Measurements from ENCODE around the gene MAPK1IP1L.

MAPK1IP1L gene

DNA sequence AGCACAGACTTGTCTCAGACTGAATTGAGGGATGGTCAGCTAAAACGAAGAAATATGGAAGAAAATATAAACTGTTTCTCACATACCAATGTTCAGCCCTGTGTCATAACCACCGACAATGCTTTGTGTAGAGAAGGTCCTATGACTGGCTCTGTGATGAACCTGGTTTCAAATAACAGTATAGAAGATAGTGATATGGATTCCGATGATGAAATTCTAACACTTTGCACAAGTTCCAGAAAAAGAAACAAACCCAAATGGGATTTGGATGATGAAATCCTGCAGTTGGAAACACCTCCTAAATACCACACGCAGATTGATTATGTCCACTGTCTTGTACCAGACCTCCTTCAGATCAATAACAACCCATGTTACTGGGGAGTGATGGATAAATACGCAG lies 7.9 kb upstream of the MAPK1IP1L start:
- Histone ChIP-seq H3K4me3 (replicated peaks; ENCODE audit: insufficient read depth, low read length) (no peak overlapping the region), H3K27ac (replicated peaks) (no peak overlapping the region), H3K27me3 (ENCODE audit: insufficient read depth, poor library complexity, severe bottlenecking) (no peaks in the 10 kb centered on the region)
- no peak for DNase-seq (ENCODE audit: low read depth in 1 of 2, low spot score in 1 of 2)
- TF ChIP-seq GABPA (IDR thresholded peaks at IDR 0.05; ENCODE audit: low read depth) (no peak), SPI1 (IDR thresholded peaks at IDR 0.05; ENCODE audit: borderline replicate concordance, low read depth) (no peak), POLR2AphosphoS5 (IDR thresholded peaks at IDR 0.05; ENCODE audit: low read depth) (no peak)
- TF ChIP-seq, protein P1, sequence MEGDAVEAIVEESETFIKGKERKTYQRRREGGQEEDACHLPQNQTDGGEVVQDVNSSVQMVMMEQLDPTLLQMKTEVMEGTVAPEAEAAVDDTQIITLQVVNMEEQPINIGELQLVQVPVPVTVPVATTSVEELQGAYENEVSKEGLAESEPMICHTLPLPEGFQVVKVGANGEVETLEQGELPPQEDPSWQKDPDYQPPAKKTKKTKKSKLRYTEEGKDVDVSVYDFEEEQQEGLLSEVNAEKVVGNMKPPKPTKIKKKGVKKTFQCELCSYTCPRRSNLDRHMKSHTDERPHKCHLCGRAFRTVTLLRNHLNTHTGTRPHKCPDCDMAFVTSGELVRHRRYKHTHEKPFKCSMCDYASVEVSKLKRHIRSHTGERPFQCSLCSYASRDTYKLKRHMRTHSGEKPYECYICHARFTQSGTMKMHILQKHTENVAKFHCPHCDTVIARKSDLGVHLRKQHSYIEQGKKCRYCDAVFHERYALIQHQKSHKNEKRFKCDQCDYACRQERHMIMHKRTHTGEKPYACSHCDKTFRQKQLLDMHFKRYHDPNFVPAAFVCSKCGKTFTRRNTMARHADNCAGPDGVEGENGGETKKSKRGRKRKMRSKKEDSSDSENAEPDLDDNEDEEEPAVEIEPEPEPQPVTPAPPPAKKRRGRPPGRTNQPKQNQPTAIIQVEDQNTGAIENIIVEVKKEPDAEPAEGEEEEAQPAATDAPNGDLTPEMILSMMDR (IDR thresholded peaks at IDR 0.05; ENCODE audit: insufficient read depth, low read length) = no peak
- TF ChIP-seq, protein P2, sequence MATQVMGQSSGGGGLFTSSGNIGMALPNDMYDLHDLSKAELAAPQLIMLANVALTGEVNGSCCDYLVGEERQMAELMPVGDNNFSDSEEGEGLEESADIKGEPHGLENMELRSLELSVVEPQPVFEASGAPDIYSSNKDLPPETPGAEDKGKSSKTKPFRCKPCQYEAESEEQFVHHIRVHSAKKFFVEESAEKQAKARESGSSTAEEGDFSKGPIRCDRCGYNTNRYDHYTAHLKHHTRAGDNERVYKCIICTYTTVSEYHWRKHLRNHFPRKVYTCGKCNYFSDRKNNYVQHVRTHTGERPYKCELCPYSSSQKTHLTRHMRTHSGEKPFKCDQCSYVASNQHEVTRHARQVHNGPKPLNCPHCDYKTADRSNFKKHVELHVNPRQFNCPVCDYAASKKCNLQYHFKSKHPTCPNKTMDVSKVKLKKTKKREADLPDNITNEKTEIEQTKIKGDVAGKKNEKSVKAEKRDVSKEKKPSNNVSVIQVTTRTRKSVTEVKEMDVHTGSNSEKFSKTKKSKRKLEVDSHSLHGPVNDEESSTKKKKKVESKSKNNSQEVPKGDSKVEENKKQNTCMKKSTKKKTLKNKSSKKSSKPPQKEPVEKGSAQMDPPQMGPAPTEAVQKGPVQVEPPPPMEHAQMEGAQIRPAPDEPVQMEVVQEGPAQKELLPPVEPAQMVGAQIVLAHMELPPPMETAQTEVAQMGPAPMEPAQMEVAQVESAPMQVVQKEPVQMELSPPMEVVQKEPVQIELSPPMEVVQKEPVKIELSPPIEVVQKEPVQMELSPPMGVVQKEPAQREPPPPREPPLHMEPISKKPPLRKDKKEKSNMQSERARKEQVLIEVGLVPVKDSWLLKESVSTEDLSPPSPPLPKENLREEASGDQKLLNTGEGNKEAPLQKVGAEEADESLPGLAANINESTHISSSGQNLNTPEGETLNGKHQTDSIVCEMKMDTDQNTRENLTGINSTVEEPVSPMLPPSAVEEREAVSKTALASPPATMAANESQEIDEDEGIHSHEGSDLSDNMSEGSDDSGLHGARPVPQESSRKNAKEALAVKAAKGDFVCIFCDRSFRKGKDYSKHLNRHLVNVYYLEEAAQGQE (IDR thresholded peaks at IDR 0.05; ENCODE audit: insufficient replicate concordance, low read depth) = no peak

DNA sequence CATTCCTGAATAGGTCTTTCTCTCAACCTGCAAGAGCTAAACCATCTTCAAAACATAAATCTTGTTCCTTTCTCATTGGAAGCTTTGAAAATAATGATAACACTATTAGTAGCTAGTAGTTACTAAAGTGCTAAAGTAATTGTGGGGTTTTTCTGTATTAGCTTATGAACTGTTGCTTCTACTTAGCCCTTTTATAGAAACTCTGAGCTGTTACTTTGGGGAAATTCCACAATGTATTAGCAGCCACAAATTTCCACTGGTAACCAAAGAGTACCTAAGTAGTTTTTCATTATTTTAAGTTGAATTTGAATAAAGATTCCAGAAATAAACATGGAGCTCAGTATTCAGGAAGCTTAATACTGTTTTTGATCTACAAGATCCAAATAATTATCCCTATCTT lies 6.4 kb upstream of the MAPK1IP1L start:
- TF ChIP-seq, protein P1 (IDR thresholded peaks at IDR 0.05; ENCODE audit: insufficient read depth, low read length) = no peak
- TF ChIP-seq, protein P2 (IDR thresholded peaks at IDR 0.05; ENCODE audit: insufficient replicate concordance, low read depth) = no peak
- no peak for TF ChIP-seq GABPA (IDR thresholded peaks at IDR 0.05; ENCODE audit: low read depth)
- TF ChIP-seq SPI1 (IDR thresholded peaks at IDR 0.05; ENCODE audit: borderline replicate concordance, low read depth) = no peak
- no peak for TF ChIP-seq POLR2AphosphoS5 (IDR thresholded peaks at IDR 0.05; ENCODE audit: low read depth)
- no peak overlapping the region for H3K27ac ChIP-seq (replicated peaks)
- DNase-seq (ENCODE audit: low read depth in 1 of 2, low spot score in 1 of 2) = no peak
- no peaks in the 10 kb centered on the region for H3K27me3 ChIP-seq (ENCODE audit: insufficient read depth, poor library complexity, severe bottlenecking)
- no peak overlapping the region for H3K4me3 ChIP-seq (replicated peaks; ENCODE audit: insufficient read depth, low read length)

DNA sequence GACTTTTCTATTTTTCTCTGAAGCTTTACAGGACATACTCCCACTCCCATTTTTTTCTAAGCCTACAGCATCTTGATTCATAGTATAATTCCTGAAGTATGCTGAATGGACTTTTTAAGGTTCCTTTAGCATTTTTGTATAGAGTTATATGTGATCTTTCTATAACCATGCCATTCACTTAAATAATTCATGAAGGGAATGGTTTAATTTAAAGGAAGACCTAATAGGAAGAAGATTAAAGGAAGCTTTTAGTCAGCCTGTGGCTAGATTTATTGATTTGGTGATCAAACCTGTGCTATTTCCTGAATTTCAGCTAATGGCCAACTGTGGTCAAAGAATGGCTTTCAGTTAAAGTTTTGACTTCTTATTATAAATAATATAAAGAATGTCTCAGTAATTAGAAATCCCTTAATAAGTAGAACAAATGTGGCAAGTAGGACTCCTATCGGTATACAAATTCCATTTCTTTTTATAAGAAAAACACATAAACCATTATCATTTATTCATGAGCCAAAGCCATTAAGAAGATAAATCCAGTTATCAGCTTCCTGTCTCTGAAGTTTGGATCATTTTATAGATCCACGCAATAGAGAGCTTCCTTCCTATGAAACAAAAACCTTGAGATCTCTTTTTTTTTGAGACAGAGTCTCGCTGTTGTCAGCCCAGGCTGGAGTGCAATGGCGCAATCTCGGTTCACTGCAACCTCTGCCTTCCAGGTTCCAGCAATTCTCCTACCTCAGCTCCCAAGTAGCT lies 4.0 kb upstream of the MAPK1IP1L start:
- H3K4me3 ChIP-seq (replicated peaks; ENCODE audit: insufficient read depth, low read length) = no peak overlapping the region
- H3K27ac ChIP-seq (replicated peaks) = no peak overlapping the region
- TF ChIP-seq, protein P1 (IDR thresholded peaks at IDR 0.05; ENCODE audit: insufficient read depth, low read length) = no peak
- TF ChIP-seq SPI1 (IDR thresholded peaks at IDR 0.05; ENCODE audit: borderline replicate concordance, low read depth) (no peak), POLR2AphosphoS5 (IDR thresholded peaks at IDR 0.05; ENCODE audit: low read depth) (no peak), GABPA (IDR thresholded peaks at IDR 0.05; ENCODE audit: low read depth) (no peak)
- TF ChIP-seq, protein P2 (IDR thresholded peaks at IDR 0.05; ENCODE audit: insufficient replicate concordance, low read depth) = no peak
- DNase-seq (ENCODE audit: low read depth in 1 of 2, low spot score in 1 of 2) = no peak
- no peaks in the 10 kb centered on the region for H3K27me3 ChIP-seq (ENCODE audit: insufficient read depth, poor library complexity, severe bottlenecking)
